Activated T-cell treated with anti-CD3 and anti-CD28 coated beads, Interleukin-2, amount 50 U/mL, for 24 hours (primary cell): Measurements from ENCODE around the gene DENND1B.
"Not testable (repeated sequence)": the region's sequence is repeated elsewhere in the genome, so short reads cannot be mapped to it uniquely, and the experiment has no call there.

Source experiments
- DNase-seq: peaks from one replicate; pipeline ENCODE4 v3.0.0-alpha.2; 2020
- H3K27ac Mint-ChIP-seq: 2 replicates; pipeline ENCODE4 v1.8.0; 2020; ENCODE audit warnings: mild to moderate bottlenecking, mixed read lengths
- H3K27me3 Mint-ChIP-seq: 2 replicates; pipeline ENCODE4 v1.8.0; 2020; ENCODE audit warnings: mixed read lengths
- H3K36me3 Mint-ChIP-seq: 2 replicates; pipeline ENCODE4 v1.8.0; 2020; ENCODE audit warnings: low read depth, mixed read lengths
- H3K4me1 Mint-ChIP-seq: 2 replicates; pipeline ENCODE4 v1.8.0; 2020; ENCODE audit warnings: low read depth, mixed read lengths
- H3K4me3 Mint-ChIP-seq: 2 replicates; pipeline ENCODE4 v1.8.0; 2020; ENCODE audit warnings: mild to moderate bottlenecking, moderate library complexity, mixed read lengths
- H3K9me3 Mint-ChIP-seq: 2 replicates; pipeline ENCODE4 v1.8.0; 2020; ENCODE audit warnings: mixed read lengths

Gene DENND1B

GRCh38 chr1:197575531-197575930, 199.7 kb downstream of the DENND1B start:
- peaks cover 78% of the 10 kb centered on the region for H3K36me3 Mint-ChIP-seq
- not testable (repeated sequence) for H3K27me3 Mint-ChIP-seq, H3K9me3 Mint-ChIP-seq, DNase-seq, H3K27ac Mint-ChIP-seq, H3K4me3 Mint-ChIP-seq, H3K4me1 Mint-ChIP-seq

GRCh38 chr1:197572169-197572568, 203.1 kb downstream of the DENND1B start:
- Mint-ChIP-seq H3K27ac (no peak overlapping the region), H3K4me1 (no peaks in the 10 kb centered on the region), H3K36me3 (peaks cover 91% of the 10 kb centered on the region), H3K9me3 (peaks cover 20% of the 10 kb centered on the region), H3K4me3 (no peak overlapping the region), H3K27me3 (no peaks in the 10 kb centered on the region)
- no peak for DNase-seq

- H3K36me3 Mint-ChIP-seq, result peaks cover 67% of the 10 kb centered on the region
- H3K27me3 Mint-ChIP-seq, result no peaks in the 10 kb centered on the region
- H3K4me3 Mint-ChIP-seq, result no peak overlapping the region
- H3K9me3 Mint-ChIP-seq, result peaks cover 26% of the 10 kb centered on the region
- no peak for DNase-seq
- H3K27ac Mint-ChIP-seq, result no peak overlapping the region
- no peaks in the 10 kb centered on the region for H3K4me1 Mint-ChIP-seq
Observed at GRCh38 chr1:197567442-197567841, 207.8 kb downstream of the DENND1B start.

- H3K9me3 Mint-ChIP-seq, result no peaks in the 10 kb centered on the region
- H3K4me1 Mint-ChIP-seq, result no peaks in the 10 kb centered on the region
- DNase-seq, result no peak
- no peak overlapping the region for H3K4me3 Mint-ChIP-seq
- no peak overlapping the region for H3K27ac Mint-ChIP-seq
- peaks cover 10% of the 10 kb centered on the region for H3K36me3 Mint-ChIP-seq
- H3K27me3 Mint-ChIP-seq, result no peaks in the 10 kb centered on the region
Observed at GRCh38 chr1:197561041-197561440, 214.2 kb downstream of the DENND1B start.

GRCh38 chr1:197559655-197560054, 215.6 kb downstream of the DENND1B start:
- DNase-seq, result no peak
- H3K27ac Mint-ChIP-seq, result no peak overlapping the region
- H3K27me3 Mint-ChIP-seq, result no peaks in the 10 kb centered on the region
- no peaks in the 10 kb centered on the region for H3K9me3 Mint-ChIP-seq
- peaks cover 4% of the 10 kb centered on the region for H3K4me1 Mint-ChIP-seq
- H3K4me3 Mint-ChIP-seq, result no peak overlapping the region
- H3K36me3 Mint-ChIP-seq, result peaks cover 10% of the 10 kb centered on the region

GRCh38 chr1:197559244-197559643, 216.0 kb downstream of the DENND1B start:
- no peak overlapping the region for H3K4me3 Mint-ChIP-seq
- H3K27ac Mint-ChIP-seq, result no peak overlapping the region
- H3K36me3 Mint-ChIP-seq, result peaks cover 10% of the 10 kb centered on the region
- DNase-seq, result no peak
- peaks cover 4% of the 10 kb centered on the region for H3K4me1 Mint-ChIP-seq
- H3K9me3 Mint-ChIP-seq, result no peaks in the 10 kb centered on the region
- no peaks in the 10 kb centered on the region for H3K27me3 Mint-ChIP-seq

- H3K36me3 Mint-ChIP-seq, result peaks cover 2% of the 10 kb centered on the region
- H3K27ac Mint-ChIP-seq, result no peak overlapping the region
- H3K4me3 Mint-ChIP-seq, result no peak overlapping the region
- no peaks in the 10 kb centered on the region for H3K9me3 Mint-ChIP-seq
- no peaks in the 10 kb centered on the region for H3K27me3 Mint-ChIP-seq
- no peak for DNase-seq
- H3K4me1 Mint-ChIP-seq, result peaks cover 4% of the 10 kb centered on the region
Observed at GRCh38 chr1:197557302-197557701, 218.0 kb downstream of the DENND1B start.

- Mint-ChIP-seq H3K27me3 (no peaks in the 10 kb centered on the region), H3K4me1 (peaks cover 4% of the 10 kb centered on the region), H3K4me3 (no peak overlapping the region), H3K36me3 (peaks cover 7% of the 10 kb centered on the region), H3K27ac (no peak overlapping the region), H3K9me3 (no peaks in the 10 kb centered on the region)
- DNase-seq, result no peak
Observed at GRCh38 chr1:197553281-197553680, 222.0 kb downstream of the DENND1B start.

- Mint-ChIP-seq H3K4me3 (no peak overlapping the region), H3K9me3 (no peaks in the 10 kb centered on the region), H3K36me3 (peaks cover 18% of the 10 kb centered on the region), H3K27ac (no peak overlapping the region), H3K4me1 (no peaks in the 10 kb centered on the region), H3K27me3 (no peaks in the 10 kb centered on the region)
- no peak for DNase-seq
Observed at GRCh38 chr1:197546989-197547388, 228.3 kb downstream of the DENND1B start.

GRCh38 chr1:197544553-197544952, 230.7 kb downstream of the DENND1B start:
- DNase-seq, result no peak
- H3K27me3 Mint-ChIP-seq, result no peaks in the 10 kb centered on the region
- no peaks in the 10 kb centered on the region for H3K4me1 Mint-ChIP-seq
- H3K4me3 Mint-ChIP-seq, result no peak overlapping the region
- H3K27ac Mint-ChIP-seq, result no peak overlapping the region
- H3K9me3 Mint-ChIP-seq, result no peaks in the 10 kb centered on the region
- H3K36me3 Mint-ChIP-seq, result peaks cover 22% of the 10 kb centered on the region

GRCh38 chr1:197544130-197544529, 231.2 kb downstream of the DENND1B start:
- no peak for DNase-seq
- Mint-ChIP-seq H3K9me3 (no peaks in the 10 kb centered on the region), H3K4me3 (no peak overlapping the region), H3K27me3 (no peaks in the 10 kb centered on the region), H3K36me3 (peaks cover 23% of the 10 kb centered on the region), H3K4me1 (no peaks in the 10 kb centered on the region), H3K27ac (no peak overlapping the region)

GRCh38 chr1:197541411-197541810, 233.9 kb downstream of the DENND1B start:
- Mint-ChIP-seq H3K36me3 (peaks cover 32% of the 10 kb centered on the region), H3K27me3 (no peaks in the 10 kb centered on the region), H3K4me3 (no peak overlapping the region), H3K4me1 (no peaks in the 10 kb centered on the region), H3K9me3 (no peaks in the 10 kb centered on the region), H3K27ac (no peak overlapping the region)
- no peak for DNase-seq

- no peak overlapping the region for H3K27ac Mint-ChIP-seq
- H3K4me1 Mint-ChIP-seq, result no peaks in the 10 kb centered on the region
- H3K4me3 Mint-ChIP-seq, result no peak overlapping the region
- DNase-seq, result no peak
- H3K9me3 Mint-ChIP-seq, result no peaks in the 10 kb centered on the region
- H3K27me3 Mint-ChIP-seq, result no peaks in the 10 kb centered on the region
- no peaks in the 10 kb centered on the region for H3K36me3 Mint-ChIP-seq
Observed at GRCh38 chr1:197526736-197527371, 248.4 kb downstream of the DENND1B start.

- no peak for DNase-seq
- Mint-ChIP-seq H3K9me3 (no peaks in the 10 kb centered on the region), H3K27ac (no peak overlapping the region), H3K36me3 (no peaks in the 10 kb centered on the region), H3K4me3 (no peak overlapping the region), H3K4me1 (peaks cover 5% of the 10 kb centered on the region), H3K27me3 (no peaks in the 10 kb centered on the region)
Observed at GRCh38 chr1:197521118-197521739, 254.1 kb downstream of the DENND1B start.

- Mint-ChIP-seq H3K9me3 (no peaks in the 10 kb centered on the region), H3K27ac (no peak overlapping the region), H3K27me3 (no peaks in the 10 kb centered on the region), H3K4me3 (no peak overlapping the region), H3K36me3 (no peaks in the 10 kb centered on the region), H3K4me1 (peaks cover 5% of the 10 kb centered on the region)
- DNase-seq, result no peak
Observed at GRCh38 chr1:197519741-197520334, 255.4 kb downstream of the DENND1B start.
